Kidney epithelial cell (primary cell): ENCODE data around the gene CPLX1. TPM values are rescaled to one million over a fixed set of nuclear protein-coding genes. Genes with fewer than 3 reads are reported as not detected.

Source experiments
- DNase-seq: peaks from one replicate; pipeline ENCODE4 v3.0.0-alpha.2; 2010; ENCODE audit warnings: low read depth
- H3K27me3 ChIP-seq: 2 replicates; pipeline ENCODE4 v1.6.0; 2011; ENCODE audit warnings: low read length; ENCODE audit not compliant: control insufficient read depth, insufficient read depth
- H3K36me3 ChIP-seq: 2 replicates; pipeline ENCODE4 v1.5.1; 2011; ENCODE audit warnings: low read length; ENCODE audit not compliant: control insufficient read depth, insufficient read depth
- H3K4me3 ChIP-seq: 2 replicates; pipeline ENCODE4 v1.5.1; 2011; ENCODE audit warnings: low read depth, mild to moderate bottlenecking, control low read depth, low read length
- total RNA-seq: library from RNA; depleted of rRNA; stranded (reverse); fragments of >200 nt; gene quantifications from 2 replicates; pipeline ENCODE4 v1.2.3, GENCODE V29; 2015
- TF ChIP-seq, protein P1 (sequence below): IDR thresholded peaks from 2 replicates; pipeline ENCODE4 v1.5.1; 2011; ENCODE audit warnings: mild to moderate bottlenecking, moderate library complexity, low read length, control low read depth, inconsistent platforms; ENCODE audit not compliant: insufficient read depth, poor library complexity, severe bottlenecking

CPLX1 gene
- total RNA-seq, 1 donor from 2014 or later, result 0.17 TPM

DNA sequence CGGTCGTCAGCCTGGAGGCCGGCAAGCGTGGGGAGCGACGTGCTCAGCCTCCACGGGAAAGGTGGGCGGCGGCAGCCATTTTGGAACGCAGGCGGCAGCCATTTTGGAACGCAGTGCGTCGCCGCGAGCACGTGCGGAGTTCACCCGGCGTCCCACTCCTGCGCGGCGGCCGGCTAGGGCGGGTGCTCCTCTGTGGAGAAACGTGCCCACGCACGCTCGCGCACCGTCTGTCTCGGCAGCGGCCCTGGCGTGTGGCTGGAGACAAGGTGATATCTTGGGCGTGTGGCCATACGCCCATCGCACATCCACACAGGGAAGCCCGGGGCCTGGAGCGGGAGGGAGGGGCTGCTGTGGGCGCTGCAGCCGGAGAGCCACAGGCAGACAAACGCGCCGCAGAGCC is 21.1 kb downstream of the CPLX1 start:
- H3K27me3 ChIP-seq, result peaks cover 2% of the 10 kb centered on the region
- TF ChIP-seq, protein P1, sequence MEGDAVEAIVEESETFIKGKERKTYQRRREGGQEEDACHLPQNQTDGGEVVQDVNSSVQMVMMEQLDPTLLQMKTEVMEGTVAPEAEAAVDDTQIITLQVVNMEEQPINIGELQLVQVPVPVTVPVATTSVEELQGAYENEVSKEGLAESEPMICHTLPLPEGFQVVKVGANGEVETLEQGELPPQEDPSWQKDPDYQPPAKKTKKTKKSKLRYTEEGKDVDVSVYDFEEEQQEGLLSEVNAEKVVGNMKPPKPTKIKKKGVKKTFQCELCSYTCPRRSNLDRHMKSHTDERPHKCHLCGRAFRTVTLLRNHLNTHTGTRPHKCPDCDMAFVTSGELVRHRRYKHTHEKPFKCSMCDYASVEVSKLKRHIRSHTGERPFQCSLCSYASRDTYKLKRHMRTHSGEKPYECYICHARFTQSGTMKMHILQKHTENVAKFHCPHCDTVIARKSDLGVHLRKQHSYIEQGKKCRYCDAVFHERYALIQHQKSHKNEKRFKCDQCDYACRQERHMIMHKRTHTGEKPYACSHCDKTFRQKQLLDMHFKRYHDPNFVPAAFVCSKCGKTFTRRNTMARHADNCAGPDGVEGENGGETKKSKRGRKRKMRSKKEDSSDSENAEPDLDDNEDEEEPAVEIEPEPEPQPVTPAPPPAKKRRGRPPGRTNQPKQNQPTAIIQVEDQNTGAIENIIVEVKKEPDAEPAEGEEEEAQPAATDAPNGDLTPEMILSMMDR, result no peak
- no peaks in the 10 kb centered on the region for H3K36me3 ChIP-seq
- H3K4me3 ChIP-seq, result no peak overlapping the region
- no peak for DNase-seq

DNA sequence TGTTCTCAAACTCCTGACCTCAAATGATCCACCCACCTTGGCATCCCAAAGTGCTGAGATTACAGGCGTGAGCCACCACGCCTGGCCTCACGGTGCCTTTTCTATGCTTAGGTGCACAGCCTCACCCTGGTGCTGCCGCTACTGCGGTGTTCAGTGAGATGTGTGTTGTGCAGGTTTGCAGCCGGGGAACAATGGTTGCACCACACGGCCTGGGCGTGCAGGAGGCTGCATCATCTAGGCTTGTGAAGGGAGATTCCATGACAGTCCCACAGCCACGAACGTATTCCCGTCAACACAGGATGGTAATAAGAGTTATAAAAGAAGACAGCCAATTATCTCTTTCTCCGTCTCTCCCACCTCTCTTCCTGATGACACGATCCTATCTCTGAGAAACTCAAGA is 22.0 kb downstream of the CPLX1 start:
- no peak for DNase-seq
- peaks cover 2% of the 10 kb centered on the region for H3K27me3 ChIP-seq
- no peaks in the 10 kb centered on the region for H3K36me3 ChIP-seq
- TF ChIP-seq, protein P1, result no peak
- H3K4me3 ChIP-seq, result no peak overlapping the region

DNA sequence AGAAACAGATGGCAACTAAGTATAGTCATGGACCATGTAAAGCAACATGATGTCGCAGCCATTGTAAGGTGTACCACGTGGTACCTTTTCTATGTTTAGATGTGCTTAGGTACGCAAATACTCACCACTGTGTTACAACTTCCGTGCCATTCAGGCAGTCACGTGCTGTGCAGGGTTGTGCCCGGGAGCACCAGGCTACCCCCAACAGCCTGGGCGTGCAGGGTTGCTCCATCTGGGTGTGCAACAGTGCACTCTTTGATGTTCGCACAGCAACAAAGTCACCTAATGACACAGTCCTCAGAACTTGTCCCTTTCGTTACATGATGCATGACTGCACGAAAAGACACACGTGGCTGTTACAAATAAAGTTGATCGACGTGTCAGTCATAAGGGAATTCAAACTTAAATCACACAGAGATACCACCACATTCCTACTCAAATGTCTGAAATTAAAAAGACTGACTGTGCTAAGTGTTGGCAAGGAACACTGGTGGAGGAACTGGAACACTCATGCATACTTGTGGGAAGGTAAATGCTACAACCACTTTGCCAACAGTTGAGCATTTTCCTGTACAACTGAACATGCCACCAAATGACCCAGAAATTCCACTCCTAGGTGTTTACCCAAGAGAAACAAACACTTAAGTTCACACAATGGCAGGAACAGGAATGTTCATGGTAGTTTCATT is 24.3 kb downstream of the CPLX1 start:
- no peak overlapping the region for H3K4me3 ChIP-seq
- H3K36me3 ChIP-seq, result no peaks in the 10 kb centered on the region
- TF ChIP-seq, protein P1, result no peak
- no peak for DNase-seq
- H3K27me3 ChIP-seq, result peaks cover 6% of the 10 kb centered on the region

DNA sequence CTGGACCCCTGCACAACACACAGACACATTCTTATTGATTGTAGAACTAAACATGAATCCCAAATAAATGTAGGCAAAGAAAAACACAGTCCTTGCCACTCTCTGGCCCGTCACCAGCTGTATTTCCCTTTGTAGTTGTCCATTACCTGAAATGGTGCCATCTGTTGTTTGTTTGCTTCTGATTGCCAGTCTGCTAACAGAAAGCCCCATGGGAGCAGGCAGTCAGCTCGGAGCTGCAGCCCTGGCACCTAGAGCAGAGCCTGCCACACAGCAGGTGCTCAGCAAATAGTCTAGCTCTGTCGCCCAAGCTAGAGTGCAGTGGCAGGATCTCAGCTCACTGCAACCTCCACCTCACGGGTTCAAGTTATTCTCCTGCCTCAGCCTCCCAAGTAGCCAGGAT is 28.9 kb downstream of the CPLX1 start:
- no peak for DNase-seq
- Histone ChIP-seq H3K36me3 (no peaks in the 10 kb centered on the region), H3K27me3 (peaks cover 43% of the 10 kb centered on the region), H3K4me3 (no peak overlapping the region)
- TF ChIP-seq, protein P1, result no peak

DNA sequence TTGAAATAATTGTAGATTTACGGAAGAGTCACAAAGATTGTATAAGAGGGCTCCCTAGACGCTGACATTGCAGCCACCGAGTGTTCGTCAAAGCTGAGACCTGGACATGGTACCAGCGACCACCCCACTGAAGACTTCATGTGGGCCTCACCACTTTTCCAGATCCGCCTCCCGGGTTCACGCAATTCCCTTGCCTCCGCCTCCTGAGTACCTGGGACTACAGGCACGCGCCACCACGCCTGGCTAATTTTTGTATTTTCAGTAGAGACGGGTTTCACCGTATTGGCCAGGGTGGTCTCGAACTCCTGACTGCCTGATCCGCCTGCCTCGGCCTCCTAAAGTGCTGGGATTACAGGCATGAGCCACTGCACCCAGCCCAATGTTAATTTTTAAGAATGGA is 29.7 kb downstream of the CPLX1 start:
- no peaks in the 10 kb centered on the region for H3K36me3 ChIP-seq
- TF ChIP-seq, protein P1, result no peak
- peaks cover 52% of the 10 kb centered on the region for H3K27me3 ChIP-seq
- no peak overlapping the region for H3K4me3 ChIP-seq
- DNase-seq, result no peak

DNA sequence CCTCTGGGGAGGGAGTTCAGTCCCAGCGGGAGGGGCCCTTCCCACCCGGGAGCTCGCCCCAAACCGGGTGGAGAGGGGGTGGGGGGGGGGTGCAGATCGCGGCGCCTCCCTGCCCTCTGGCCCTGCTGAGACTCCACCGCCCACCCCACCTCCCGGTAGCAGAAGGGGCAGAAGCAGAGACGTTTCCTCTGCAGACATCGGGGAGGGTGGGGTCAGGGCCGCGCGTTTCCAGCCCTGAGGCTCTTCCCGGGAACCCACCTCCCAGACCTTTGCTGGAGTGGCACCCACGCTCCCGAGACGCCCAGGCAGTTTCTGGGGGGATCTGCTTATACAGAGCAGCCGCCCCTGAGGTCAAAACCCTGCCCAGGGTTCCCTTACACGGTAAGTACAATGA is 30.2 kb downstream of the CPLX1 start:
- Histone ChIP-seq H3K4me3 (no peak overlapping the region), H3K27me3 (peaks cover 54% of the 10 kb centered on the region), H3K36me3 (no peaks in the 10 kb centered on the region)
- TF ChIP-seq, protein P1, result no peak
- DNase-seq, result no peak
